ENCODE measurements around the gene PACS2. TPM values are rescaled to one million over a fixed set of nuclear protein-coding genes. Genes with fewer than 3 reads are reported as not detected.

PACS2 gene
- total RNA-seq, 2 experiments from 2014 or later = 25.1 to 29.6 TPM

DNA sequence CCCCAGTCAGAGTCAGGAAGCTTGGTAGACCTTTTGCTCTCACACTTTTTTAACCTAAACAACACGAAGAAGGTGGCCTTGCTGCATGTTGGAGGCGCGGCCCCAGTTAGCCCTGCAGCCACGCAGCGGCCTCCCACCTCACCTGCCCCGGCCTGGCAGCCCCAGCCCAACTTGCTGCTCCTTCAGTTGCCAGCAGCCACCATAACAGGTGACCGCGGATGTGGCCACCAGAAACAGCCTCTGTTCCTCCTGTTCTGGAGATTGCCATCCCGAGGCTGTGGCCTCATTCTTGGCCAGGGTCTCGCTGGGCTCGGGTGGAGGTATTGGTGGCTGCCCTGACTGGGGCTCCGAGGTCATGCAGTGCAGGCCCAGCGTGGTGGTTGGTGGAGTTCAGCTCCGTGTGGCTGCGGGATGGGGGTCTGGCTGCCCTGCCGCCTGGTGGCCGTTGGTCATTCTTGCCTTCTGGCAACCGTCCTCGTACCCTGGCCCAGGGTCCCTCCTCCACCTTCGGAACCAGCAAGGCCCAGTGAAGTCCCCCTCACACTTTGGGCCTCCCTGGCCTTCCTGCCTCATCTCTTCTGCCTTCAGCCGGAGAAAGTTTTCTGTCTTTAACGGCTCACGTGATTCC, 63.1 kb downstream of the PACS2 start:
- CTCF ChIA-PET = no interaction called here
- intact Hi-C loops (cut with micrococcal nuclease) = no loop called here
- no peaks in the 10 kb centered on the region for H3K27me3 Mint-ChIP-seq (ENCODE audit: low read depth)

DNA sequence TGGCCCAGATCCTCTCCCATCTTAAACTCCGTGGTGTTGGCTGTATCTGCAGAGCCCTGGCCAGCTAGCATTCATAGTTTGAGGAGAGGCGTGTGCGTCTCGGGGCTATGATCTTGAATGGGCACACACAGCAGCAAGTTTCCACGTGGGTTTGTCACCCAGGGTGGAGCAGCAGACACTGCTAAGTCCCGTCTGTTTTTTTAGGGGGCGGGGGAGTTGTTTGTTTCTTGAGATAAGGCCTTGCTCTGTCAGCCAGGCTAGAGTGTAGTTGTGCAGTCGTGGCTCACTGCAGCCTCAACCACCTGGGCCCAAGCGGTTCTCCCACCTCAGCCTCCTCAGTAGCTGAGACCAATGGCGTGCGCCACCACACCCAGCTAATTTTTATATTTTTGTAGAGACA, 63.7 kb downstream of the PACS2 start:
- intact Hi-C loops (cut with micrococcal nuclease) = no loop called here
- Mint-ChIP-seq H3K9me3 (no peaks in the 10 kb centered on the region), H3K4me3 (no peak overlapping the region), H3K27ac (no peak overlapping the region), H3K27me3 (ENCODE audit: low read depth) (no peaks in the 10 kb centered on the region), H3K36me3 (ENCODE audit: low read depth) (no peaks in the 10 kb centered on the region), H3K4me1 (ENCODE audit: low read depth) (peaks cover 8% of the 10 kb centered on the region)
- no peak for DNase-seq
- CTCF ChIA-PET = no interaction called here

More for the DNA sequence above, 63.1 kb downstream of the PACS2 start:
- Mint-ChIP-seq H3K9me3 (no peaks in the 10 kb centered on the region), H3K27ac (no peak overlapping the region), H3K4me1 (ENCODE audit: low read depth) (peaks cover 8% of the 10 kb centered on the region), H3K36me3 (ENCODE audit: low read depth) (no peaks in the 10 kb centered on the region), H3K4me3 (no peak overlapping the region)
- no peak for DNase-seq

DNA sequence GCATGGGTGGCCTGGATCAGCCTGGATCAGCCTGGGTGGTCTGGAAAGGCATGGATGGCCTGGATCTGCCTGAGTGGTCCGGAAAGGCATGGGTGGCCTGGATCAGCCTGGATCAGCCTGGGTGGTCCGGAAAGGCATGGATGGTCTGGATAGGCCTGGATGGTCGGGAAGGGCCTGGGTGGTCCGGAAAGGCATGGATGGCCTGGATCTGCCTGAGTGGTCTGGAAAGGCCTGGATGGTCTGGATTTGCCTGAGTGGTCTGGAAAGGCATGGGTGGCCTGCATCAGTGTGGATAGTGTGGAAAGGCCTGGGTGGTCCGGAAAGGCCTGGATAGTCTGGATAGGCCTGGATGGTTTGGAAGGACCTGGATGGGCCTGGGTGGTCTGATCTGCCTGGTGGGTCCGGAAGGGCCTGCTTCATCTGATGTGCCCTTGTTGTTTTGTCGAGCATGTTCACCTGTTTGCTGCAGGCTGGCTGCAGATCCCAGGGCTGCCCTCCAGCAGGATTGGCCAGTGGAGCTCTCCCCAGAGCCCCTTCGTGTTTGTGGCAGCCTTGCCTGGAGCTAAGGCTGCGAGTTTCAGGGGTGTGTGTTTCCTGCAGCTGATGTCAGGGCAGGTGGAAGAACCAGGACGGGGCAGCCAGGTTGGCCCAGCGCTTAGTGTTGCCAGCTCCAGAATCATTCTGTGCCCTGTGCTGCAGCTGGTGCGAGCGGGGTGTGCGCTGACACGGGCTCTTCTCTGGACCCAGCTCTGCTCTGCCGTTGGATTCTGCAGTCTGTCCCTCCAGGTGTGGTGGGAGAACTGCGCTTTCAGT, 64.5 kb downstream of the PACS2 start:
- DNase-seq = no peak
- Mint-ChIP-seq H3K36me3 (ENCODE audit: low read depth) (no peaks in the 10 kb centered on the region), H3K4me3 (no peak overlapping the region), H3K27me3 (ENCODE audit: low read depth) (no peaks in the 10 kb centered on the region), H3K9me3 (no peaks in the 10 kb centered on the region), H3K4me1 (ENCODE audit: low read depth) (peaks cover 8% of the 10 kb centered on the region), H3K27ac (no peak overlapping the region)
- intact Hi-C loops (cut with micrococcal nuclease) = no loop called here
- CTCF ChIA-PET = interaction anchor here (1.1 kb wide), 1 partner anchor 8 kb away, joined by 7 read pairs; no protein-coding TSS in a partner anchor

DNA sequence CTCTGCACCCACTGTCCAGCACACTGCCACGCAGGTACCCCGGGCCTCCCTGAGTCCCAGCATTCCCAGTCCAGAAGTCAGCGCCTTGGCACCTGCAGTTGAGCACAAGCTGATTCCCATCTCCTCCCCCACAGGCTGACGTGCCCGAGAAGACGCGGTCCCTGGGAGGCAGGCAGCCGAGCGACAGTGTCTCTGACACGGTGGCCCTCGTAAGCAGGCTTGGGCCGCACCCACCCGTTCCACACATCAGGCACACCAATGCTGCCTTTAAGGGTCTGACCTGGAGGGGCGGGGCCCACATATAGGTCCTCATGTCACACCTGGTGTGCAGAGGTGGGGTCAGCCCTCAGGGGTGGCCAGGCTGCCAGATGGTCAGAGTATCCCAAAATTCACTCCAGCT, 65.4 kb downstream of the PACS2 start:
- Mint-ChIP-seq H3K27me3 (ENCODE audit: low read depth) (no peaks in the 10 kb centered on the region), H3K36me3 (ENCODE audit: low read depth) (no peaks in the 10 kb centered on the region), H3K4me1 (ENCODE audit: low read depth) (peaks cover 8% of the 10 kb centered on the region), H3K4me3 (no peak overlapping the region), H3K27ac (no peak overlapping the region), H3K9me3 (no peaks in the 10 kb centered on the region)
- DNase-seq = no peak
- intact Hi-C loops (cut with micrococcal nuclease) = no loop called here
- CTCF ChIA-PET = interaction anchor here (1.1 kb wide), 1 partner anchor 9 kb away, joined by 7 read pairs; no protein-coding TSS in a partner anchor

DNA sequence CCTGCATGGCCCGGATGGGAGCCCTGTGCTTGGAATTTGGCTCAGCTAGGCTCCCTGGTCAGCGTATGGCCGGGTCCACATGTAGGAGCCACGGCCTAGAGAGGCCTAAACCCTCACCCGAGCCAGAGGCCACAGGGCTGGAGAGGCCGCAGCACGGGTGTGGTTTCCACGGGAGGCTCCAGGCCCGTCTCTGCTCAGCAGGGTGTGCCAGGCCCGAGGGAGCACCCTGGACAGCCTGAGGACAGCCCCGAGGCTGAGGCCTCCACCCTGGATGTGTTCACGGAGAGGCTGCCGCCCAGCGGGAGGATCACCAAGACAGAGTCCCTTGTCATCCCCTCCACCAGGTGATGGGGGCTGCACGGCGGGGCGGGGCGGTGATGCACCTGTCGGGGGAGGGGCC, 66.2 kb downstream of the PACS2 start:
- intact Hi-C loops (cut with micrococcal nuclease) = no loop called here

DNA sequence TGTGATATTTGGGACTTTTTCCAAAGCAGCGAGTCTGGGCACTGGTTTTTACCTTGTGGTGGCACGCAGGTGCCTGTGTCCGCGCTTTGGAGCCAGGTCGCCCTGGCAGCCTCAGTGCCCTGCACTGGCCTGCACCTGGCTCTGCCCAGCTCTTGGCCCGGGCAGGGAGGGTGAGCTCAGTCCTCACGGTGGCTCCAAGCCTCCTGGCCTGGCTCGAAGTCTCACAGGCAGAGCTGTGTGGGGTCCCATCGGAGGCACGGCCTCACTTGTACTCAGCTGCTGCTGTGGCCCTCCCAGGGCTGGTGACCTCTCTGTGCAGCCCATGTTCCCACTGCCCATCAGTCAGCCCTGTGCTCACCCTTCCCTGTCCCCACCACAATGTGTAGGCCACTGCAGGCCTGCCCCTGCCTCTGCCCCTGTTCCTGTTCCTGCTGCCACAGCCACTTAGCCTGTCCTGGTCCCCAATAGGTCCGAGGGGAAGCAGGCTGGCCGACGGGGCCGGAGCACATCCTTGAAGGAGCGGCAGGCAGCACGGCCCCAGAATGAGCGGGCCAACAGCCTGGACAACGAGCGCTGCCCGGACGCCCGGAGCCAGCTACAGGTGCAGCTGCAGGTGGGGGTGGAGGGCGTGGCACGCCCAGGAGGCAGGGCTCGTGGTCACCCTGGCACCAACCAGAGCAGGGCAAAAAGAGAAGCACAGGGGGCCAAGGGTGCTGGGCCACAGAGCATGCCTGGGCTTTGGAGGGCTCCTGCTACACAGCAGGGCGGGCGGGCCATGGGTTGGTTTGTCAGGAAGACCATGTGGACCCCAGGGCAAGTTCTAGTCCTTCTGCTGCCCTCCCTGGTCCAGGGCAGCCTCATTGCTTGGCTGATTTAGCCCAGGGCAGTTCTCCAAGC, 67.1 kb downstream of the PACS2 start:
- Mint-ChIP-seq H3K9me3 (no peaks in the 10 kb centered on the region), H3K4me3 (no peak overlapping the region), H3K4me1 (ENCODE audit: low read depth) (no peaks in the 10 kb centered on the region), H3K27me3 (ENCODE audit: low read depth) (no peaks in the 10 kb centered on the region), H3K27ac (no peak overlapping the region), H3K36me3 (ENCODE audit: low read depth) (no peaks in the 10 kb centered on the region)
- DNase-seq = no peak
- intact Hi-C loops (cut with micrococcal nuclease) = no loop called here
- CTCF ChIA-PET = no interaction called here

More for the DNA sequence above, 66.2 kb downstream of the PACS2 start:
- no peaks in the 10 kb centered on the region for H3K36me3 Mint-ChIP-seq (ENCODE audit: low read depth)
- H3K4me1 Mint-ChIP-seq (ENCODE audit: low read depth) = peaks cover 4% of the 10 kb centered on the region
- H3K9me3 Mint-ChIP-seq = no peaks in the 10 kb centered on the region
- no peaks in the 10 kb centered on the region for H3K27me3 Mint-ChIP-seq (ENCODE audit: low read depth)
- CTCF ChIA-PET = no interaction called here
- DNase-seq = no peak
- no peak overlapping the region for H3K27ac Mint-ChIP-seq
- H3K4me3 Mint-ChIP-seq = no peak overlapping the region

DNA sequence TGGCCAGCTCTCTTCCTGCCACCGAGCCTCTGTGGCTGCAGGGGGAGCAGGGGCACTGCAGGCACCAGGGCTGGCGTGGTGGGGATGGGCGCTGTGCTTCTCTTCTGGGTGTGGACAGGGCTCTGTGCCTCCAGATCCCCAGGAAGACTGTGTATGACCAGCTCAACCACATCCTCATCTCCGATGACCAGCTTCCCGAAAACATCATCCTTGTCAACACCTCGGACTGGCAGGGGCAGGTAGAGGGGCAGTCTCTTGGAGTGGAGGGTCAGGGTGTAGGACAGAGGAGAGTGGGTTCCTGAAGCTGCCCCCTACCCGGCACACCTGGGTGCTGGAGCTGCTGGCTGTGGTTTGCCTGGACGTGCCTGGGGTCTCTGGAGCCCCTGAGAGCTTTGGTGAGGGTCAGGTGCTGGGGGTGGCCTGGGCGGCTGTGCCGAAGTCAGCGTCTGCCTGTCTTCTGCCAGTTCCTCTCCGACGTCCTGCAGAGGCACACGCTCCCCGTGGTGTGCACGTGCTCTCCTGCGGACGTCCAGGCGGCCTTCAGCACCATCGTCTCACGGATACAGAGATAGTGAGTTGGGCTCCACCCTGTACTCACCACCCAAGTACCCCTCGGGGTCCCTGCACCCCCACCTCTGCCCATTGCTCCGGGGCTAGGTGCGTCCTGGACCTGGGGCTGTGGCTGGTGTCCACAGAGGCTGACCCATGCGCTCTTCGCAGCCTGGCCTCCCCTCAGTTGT, 68.0 kb downstream of the PACS2 start:
- no peaks in the 10 kb centered on the region for H3K36me3 Mint-ChIP-seq (ENCODE audit: low read depth)
- H3K4me1 Mint-ChIP-seq (ENCODE audit: low read depth) = no peaks in the 10 kb centered on the region
- intact Hi-C loops (cut with micrococcal nuclease) = no loop called here
- H3K27ac Mint-ChIP-seq = no peak overlapping the region
- H3K4me3 Mint-ChIP-seq = no peak overlapping the region
- H3K9me3 Mint-ChIP-seq = no peaks in the 10 kb centered on the region
- no peak for DNase-seq
- CTCF ChIA-PET = no interaction called here
- H3K27me3 Mint-ChIP-seq (ENCODE audit: low read depth) = no peaks in the 10 kb centered on the region

DNA sequence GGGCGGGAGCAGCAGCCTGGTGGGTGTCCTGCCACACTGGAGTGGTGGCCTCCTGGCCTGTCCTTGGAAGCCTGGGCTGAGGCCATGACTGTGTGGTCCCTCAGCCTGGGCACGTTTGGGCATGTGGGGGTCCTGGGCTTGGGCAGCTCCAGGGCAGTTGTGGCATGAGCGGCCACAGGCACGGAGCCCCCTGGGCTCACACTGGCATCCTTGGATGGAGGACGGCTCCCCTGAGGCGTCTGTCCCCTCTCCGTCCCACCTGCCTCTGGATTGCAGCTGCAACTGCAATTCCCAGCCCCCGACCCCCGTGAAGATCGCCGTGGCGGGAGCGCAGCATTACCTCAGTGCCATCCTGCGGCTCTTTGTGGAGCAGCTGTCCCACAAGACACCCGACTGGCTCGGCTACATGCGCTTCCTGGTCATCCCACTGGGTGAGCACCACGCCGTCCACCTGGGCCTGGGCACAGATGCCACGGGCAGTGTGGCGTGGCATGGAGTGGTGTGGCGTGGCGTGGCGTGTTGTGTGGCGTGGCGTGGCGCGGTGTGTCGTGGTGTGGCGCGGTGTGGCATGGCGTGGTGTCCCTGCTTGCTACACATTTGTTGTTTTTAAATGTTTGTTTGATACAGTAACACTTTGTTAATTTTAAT, 68.7 kb downstream of the PACS2 start:
- CTCF ChIA-PET = interaction anchor here (2.1 kb wide), 1 partner anchor 13 kb away, joined by 6 read pairs; no protein-coding TSS in a partner anchor

DNA sequence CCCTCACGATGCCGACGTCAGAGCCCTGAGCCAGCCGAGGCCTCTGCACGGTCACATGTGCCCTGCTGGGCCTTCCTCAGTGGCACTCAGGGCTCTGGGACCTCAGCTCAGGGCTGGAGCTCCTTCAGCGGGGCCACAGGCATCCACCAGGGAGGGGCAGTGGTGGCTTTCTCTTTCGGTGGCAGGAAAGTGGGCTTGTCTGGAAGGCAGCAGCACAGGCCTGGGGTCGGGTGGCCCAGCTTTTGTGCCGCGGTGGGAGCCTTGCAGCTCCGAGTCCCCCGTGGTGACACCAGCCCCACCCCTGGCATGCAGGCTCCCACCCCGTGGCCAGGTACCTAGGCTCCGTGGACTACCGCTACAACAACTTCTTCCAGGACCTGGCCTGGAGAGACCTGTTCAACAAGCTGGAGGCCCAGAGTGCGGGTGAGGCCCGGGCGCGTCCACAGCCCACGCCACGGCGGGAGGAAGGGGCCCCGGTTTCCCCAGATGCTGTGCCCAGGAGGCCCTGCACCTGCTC, 69.6 kb downstream of the PACS2 start:
- intact Hi-C loops (cut with micrococcal nuclease) = no loop called here
- Mint-ChIP-seq H3K4me3 (no peak overlapping the region), H3K27me3 (ENCODE audit: low read depth) (no peaks in the 10 kb centered on the region), H3K4me1 (ENCODE audit: low read depth) (no peaks in the 10 kb centered on the region), H3K36me3 (ENCODE audit: low read depth) (no peaks in the 10 kb centered on the region), H3K27ac (no peak overlapping the region), H3K9me3 (no peaks in the 10 kb centered on the region)
- CTCF ChIA-PET = interaction anchor here (2.1 kb wide), 1 partner anchor 14 kb away, joined by 6 read pairs; no protein-coding TSS in a partner anchor
- no peak for DNase-seq

More for the DNA sequence above, 68.7 kb downstream of the PACS2 start:
- intact Hi-C loops (cut with micrococcal nuclease) = no loop called here
- H3K4me3 Mint-ChIP-seq = no peak overlapping the region
- no peaks in the 10 kb centered on the region for H3K4me1 Mint-ChIP-seq (ENCODE audit: low read depth)
- H3K36me3 Mint-ChIP-seq (ENCODE audit: low read depth) = no peaks in the 10 kb centered on the region
- H3K27ac Mint-ChIP-seq = no peak overlapping the region
- DNase-seq = no peak
- no peaks in the 10 kb centered on the region for H3K9me3 Mint-ChIP-seq
- no peaks in the 10 kb centered on the region for H3K27me3 Mint-ChIP-seq (ENCODE audit: low read depth)

DNA sequence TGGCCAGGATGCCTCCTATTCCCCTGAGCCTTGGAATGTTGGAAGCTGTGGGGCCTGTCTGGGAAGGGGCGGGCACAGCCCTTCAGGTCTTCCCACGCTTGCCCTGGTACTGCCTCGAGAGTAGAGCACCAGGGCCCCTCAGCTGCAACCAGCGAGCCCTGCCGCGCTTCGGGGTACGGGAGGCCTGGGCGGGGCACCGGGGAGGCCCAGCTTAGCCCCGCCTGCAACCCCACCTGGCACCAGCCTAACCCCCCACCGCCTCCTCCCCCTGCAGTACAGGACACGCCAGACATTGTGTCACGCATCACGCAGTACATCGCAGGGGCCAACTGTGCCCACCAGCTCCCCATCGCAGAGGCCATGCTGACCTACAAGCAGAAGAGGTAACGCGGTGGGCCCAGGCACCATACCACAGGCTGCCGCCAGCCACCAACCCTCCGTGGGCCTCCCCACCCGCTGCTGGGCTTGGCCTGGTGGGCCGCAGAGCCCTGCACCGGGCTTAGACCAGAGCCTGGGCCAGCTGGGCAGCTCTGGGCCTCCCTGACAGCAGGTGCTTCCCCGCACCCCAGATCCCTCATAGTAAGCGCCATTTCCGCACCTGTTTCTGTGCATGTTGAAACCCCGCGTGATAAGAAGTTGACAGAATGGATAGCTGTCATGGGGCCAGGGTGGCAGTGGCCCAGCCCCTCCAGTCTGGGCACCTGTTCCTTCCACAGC, 70.2 kb downstream of the PACS2 start:
- intact Hi-C loops (cut with micrococcal nuclease) = no loop called here
- no peaks in the 10 kb centered on the region for H3K4me1 Mint-ChIP-seq (ENCODE audit: low read depth)
- H3K27me3 Mint-ChIP-seq (ENCODE audit: low read depth) = no peaks in the 10 kb centered on the region
- H3K4me3 Mint-ChIP-seq = no peak overlapping the region
- no peak for DNase-seq
- H3K9me3 Mint-ChIP-seq = no peaks in the 10 kb centered on the region
- CTCF ChIA-PET = interaction anchor here (2.1 kb wide), 1 partner anchor 14 kb away, joined by 6 read pairs; no protein-coding TSS in a partner anchor
- H3K27ac Mint-ChIP-seq = no peak overlapping the region
- H3K36me3 Mint-ChIP-seq (ENCODE audit: low read depth) = no peaks in the 10 kb centered on the region

DNA sequence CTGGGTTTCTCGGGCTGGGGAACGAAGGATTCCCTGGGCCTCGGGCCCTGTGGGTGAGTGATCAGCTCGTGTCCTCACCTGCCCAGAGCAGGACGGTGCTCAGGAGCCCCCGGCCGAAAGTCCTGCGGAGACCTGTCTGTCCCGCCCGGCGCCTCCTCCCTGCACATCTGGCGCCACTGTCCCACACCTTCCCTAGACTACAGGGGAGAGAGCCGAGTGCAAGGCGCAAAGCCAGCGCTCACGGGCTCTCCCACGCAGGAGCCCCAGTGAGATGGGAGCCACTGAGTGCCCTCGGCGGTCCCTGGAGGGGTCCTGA, 70.7 kb downstream of the PACS2 start:
- no peaks in the 10 kb centered on the region for H3K36me3 Mint-ChIP-seq (ENCODE audit: low read depth)
- H3K4me3 Mint-ChIP-seq = no peak overlapping the region
- DNase-seq = no peak
- intact Hi-C loops (cut with micrococcal nuclease) = no loop called here
- CTCF ChIA-PET = interaction anchor here (2.1 kb wide), 1 partner anchor 15 kb away, joined by 6 read pairs; no protein-coding TSS in a partner anchor
- peaks cover 2% of the 10 kb centered on the region for H3K4me1 Mint-ChIP-seq (ENCODE audit: low read depth)
- H3K27me3 Mint-ChIP-seq (ENCODE audit: low read depth) = no peaks in the 10 kb centered on the region
- H3K9me3 Mint-ChIP-seq = no peaks in the 10 kb centered on the region
- H3K27ac Mint-ChIP-seq = no peak overlapping the region

Measured in activated naive CD4-positive, alpha-beta T cell treated with anti-CD3 and anti-CD28 coated beads for 36 hours (primary cell).